Germinal center (tissue), 1 donor: Measurements from ENCODE around the gene ABCG8.

Experiments used
- DNase-seq: peaks from one replicate; pipeline ENCODE4 v3.0.0; 2012; ENCODE audit warnings: mixed read lengths, low spot score

Gene ABCG8

DNA sequence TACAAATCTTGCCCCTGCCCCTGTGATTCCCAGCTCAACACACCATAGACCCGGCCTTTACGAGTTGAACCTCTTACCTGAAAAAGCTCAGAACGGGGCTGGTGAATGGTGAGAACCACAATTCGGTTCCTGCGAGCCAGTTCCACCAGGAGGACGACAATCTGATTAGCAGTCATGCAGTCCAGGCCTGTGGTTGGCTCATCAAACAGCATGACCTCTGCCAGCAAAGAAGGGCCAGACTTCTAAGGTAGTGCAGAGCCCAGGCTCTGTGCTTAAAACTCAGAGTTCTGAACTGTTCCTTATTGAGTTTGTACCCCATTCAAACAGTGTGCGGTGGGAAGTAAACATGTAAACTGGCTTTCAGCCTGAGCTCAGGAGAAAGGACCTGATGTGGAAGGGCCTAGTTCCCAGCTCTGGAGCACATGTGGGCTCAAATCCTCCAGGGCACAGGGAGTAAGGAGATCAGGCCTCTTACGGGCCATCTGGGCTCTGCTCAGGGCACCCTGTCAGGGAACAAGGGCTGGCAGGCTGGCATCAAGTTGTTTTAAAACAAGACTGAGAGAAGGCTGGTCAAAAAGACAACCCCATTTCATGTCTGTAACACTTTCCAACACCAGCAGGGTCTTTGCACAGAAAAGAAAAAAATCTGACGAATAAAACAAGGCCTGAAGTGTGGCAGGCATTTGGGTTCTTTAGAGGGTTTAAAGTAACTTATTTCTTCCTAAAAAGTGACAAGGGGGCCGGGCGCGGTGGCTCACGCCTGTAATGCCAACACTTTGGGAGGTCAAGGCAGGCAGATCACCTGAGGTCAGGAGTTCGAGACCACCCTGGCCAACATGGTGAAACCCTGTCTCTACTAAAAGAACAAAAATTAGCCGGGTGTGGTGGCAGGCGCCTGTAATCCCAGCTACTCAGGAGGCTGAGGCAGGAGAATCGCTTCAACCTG lies 12.2 kb upstream of the ABCG8 start:
- no peak for DNase-seq

DNA sequence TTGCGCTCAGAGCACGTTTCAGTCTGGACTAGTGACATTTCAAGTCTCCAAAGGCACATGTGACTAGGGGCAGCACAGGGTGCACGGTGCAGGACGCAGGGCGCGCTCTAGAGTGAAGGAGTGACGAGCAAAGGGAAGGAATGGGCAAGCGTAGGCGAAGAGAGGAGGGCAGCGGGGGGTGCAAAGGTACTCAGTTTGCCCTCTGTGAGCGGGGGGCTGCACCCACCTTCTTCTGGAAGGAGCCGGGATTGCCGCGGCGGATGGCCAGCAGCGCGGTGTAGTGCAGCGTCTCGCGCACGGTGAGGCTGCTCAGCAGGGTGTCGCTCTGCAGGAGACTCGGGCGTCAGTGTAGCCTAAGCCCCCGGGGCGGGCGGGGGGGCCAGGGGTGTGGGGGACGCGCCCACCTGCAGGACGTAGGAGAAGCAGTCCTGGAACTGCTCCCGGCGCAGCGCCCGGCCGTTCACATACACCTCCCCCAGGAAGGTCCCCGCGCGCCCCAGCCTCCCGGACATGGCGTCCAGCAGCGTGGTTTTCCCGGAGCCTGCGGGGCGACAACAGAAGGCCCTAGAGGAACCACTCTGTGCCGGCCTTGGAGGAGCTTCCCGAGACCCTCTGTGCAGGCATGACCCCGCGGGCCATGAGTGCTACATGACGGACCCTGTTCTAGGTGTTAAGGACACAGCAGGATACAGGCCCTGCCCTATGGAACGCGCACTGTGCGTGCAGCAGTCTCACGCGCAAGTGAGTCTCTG lies 7.1 kb upstream of the ABCG8 start:
- no peak for DNase-seq

DNA sequence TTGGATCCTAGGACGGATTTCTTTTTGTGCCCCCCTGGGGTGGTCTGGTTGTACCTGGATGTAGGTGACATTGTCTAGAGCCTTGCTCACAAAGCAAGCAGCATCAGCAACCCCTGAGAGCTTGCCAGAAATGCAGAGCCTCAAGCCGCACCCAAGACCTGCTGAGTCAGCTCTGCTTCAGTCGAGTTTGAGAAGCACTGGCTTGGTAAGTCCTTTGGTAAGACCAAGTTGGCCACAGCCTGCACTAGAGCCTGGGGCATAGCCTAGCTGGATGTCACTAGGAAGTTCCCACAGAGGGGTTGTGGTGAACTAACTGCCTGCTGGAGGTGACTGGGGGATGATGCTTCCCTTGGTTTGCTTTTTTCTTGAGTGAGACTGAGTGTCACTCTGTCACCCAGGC lies 6.3 kb upstream of the ABCG8 start:
- DNase-seq = no peak

DNA sequence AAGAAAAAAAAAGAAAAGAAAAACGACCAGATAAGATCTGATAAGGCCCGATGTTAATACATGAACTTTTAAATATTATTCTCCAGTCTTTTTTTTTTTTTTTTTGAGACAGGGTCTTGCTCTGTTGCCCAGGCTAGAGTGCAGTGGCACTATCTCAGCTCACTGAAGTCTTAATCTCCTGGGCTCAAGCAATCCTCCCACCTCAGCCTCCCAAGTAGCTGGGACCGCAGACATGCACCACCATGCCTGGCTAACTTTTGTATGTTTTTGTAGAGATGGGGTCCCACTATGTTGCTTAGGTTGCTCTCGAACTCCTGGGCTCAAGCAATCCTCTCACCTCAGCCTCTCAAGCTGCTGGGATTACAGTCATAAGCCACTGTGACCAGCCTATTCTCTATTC lies 1.7 kb upstream of the ABCG8 start:
- no peak for DNase-seq

DNA sequence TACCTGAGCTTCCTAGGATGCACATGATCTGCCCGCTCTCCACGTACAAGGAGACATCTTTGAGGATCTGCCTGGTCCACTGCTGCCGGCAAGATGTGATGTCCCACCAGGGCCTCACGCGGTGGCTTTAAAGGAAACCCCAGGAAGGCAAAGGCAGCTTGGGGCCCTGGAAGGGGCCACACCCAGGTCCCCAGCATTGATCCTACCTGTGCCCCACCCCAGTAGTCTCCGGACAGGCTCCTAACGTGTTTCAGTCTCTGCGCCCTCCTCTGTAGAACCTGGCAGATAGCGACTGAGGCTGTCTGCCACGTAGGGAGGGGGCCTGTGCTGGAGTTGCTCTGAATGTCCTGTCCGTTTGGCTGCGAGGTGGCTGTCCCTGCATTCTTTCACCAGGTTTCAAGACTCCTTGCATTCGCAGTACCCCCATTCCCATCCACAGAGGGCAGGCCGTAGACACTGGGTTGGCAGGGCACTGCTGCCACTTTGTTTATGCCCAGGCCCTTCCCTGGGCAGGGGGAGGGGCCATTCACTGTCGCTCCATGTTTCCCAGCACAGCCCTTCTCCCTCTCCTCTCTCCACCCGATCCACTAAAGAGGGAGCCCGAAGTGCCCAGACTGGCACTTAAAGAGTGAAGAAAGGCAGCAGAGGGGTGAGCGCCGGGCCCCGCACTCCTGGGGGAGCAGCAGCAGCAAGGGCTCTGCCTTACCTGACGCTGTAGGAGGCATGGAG lies 776 bp upstream of the ABCG8 start:
- DNase-seq = no peak

DNA sequence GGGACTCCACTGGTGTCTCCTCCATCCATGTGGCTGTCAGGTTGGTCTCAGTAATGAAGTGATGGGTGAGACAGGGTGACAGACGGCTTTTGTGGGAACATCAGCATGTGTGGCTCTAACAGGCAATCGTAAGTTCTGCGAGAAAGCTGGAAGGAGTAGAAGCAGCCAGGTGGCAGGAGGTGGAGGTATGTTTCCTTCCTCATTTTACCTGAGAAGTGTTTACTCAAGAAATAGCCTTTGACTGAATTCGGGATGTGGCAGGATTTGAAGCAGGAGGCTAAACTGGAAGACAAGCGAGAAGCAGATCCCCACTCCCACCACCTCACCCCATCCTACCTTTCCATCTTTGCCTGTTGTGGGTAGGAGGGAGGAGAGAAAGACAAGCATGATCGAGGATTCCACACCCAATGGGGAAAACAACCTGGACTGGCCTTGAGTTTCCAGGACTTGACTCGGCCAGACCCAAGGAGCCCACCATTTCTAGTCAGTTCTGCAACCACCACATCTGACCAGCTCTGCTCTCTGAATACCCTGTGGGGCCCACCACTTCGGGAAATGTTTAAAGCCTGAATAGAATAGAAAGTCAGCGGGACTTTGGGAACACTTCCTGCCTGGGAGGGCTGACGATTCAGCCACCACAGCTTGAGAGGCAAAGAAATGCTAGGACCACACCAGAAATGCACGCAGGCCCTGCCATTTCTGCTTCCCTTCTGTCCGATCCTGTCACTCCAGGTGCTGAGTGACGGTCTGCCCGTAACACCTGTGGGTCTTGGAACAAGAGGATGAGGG lies 1.2 kb downstream of the ABCG8 start:
- DNase-seq = peak; percentile 0

DNA sequence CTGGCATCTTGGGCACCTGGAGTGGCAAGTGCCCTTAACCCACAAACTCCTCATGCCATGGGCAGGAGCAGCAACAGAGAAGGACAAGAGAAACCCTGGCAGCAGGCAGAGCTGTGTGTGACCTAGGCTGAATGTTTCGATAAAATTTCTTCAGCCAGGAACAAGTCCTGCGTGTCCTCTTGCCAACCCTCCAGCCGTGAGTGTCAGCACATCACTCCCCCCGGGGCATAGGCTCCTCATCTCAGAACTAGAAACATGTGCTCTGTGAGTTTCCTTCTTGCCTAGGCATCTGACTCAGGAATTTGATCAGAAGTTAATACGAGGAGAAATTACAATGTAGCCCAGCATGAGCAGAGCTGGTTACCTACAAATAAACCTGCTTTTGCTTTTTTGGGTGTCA lies 2.2 kb downstream of the ABCG8 start:
- DNase-seq = no peak

DNA sequence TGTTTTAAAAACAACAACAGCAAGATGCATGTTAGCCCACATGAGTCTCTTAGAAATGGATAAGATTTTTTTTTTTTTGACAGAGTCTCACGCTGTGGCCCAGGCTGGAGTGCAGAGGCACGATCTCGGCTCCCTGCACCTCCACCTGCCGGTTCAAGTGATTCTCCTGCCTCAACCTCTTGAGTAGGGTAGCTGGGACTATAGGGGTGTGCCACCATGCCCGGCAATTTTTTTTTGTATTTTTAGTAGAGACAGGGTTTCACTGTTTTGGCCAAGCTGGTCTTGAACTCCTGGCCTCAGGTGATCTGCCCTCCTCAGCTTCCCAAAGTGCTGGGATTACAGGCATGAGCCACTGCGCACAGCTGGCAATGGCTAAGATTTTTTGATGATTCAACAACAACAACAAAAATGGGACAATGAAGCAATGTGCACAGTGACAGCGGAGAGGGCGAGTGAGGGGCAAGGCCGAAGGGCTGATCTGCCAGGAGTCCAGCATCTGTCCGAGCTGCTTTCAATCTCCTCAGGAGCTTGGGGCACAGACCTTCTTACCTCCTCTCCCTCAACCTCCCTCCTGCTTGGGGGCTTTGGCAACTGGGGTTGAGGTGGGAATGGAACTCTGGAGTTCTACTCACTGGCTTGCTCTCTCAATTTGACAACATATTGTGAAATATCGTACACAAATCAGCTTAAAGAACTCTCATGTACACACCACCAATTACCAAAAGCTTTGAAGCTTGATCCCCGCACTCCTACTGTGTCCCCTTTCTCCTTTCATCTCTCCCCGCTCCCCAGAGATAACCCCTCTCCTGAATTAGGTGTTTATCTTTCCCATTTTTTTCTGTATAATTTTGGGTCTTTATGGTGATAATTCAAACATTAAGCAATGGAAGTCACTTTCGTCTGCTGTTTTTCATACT lies 3.4 kb downstream of the ABCG8 start:
- DNase-seq = no peak

DNA sequence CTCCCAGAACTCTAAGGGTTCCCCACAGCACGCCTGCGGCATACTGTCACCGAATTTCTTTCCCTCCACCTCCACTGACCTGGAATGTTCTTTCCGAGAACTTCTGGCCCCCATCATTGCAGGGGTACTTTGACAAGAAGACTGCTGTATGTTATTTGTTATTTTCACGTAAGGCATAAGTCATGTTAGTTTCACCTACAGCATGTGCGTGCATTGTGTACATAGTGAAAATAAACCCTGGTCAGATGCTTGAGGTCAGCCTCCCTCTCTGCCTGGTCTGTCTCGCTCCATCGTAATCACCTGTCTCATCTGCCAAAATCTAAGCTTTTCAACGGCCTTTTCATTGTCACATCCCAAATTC lies 4.1 kb downstream of the ABCG8 start:
- no peak for DNase-seq

DNA sequence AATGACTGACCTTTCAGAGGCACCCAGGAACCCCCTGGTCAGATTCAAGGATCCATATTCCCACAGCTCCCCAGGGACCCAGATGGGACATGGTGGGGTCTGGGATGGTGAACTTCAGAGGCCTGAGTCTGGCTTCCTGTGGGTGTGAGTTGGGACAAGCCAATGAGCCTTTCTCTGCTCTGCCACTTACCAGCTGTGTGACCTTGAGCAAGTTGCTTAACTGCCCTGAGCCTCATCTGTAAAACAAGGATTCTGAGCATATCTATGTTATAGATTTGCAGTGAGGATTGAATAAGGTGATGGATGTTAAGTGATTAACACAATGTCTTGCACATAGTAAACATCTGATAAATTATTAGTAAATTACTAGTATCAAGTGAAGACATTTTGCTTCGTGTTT lies 6.4 kb downstream of the ABCG8 start:
- no peak for DNase-seq

DNA sequence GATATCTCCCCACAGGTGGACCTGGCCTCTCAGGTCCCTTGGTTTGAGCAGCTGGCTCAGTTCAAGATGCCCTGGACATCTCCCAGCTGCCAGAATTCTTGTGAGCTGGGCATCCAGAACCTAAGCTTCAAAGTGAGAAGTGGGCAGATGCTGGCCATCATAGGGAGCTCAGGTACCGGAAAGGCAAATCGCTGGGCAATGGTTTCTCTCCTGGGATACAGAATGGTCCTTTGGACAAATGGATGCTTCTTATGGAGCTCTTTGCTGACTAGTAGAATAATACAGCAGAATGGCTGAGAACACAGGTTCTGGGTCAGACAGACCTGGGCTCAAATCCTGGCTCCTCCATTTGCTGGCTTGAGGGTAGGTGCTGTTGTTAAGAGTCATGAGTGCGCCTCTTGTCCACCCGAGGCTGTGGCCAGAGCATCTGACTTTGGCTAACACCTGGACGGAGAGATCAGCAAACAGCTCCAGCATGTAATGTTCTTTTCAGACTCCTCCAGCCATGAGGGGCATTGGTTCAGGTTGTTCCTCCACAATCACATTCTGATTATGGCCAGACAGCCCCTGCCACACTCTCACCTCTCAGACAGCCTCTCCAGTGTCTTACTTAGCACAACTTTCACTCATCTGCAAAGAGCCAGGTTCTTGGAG lies 7.5 kb downstream of the ABCG8 start:
- no peak for DNase-seq

DNA sequence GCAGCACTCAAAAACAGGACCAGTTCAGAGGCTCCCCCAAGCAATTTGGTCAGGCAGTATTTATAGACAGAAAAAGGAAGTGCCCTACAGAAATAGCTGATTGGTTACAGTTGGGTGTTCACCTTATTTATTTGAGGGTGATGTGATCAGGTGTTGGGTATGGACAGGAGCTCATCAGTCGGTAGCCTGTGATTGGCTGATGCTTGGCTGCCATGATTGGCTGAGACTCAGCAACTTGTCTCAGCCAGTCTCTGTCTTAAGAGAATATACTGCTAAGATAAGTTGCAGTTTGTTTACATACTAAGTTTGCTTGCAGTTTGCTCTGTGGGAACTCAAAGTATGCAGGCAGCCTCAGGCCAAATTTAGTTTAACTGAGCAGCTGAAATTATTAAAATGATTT lies 9.4 kb downstream of the ABCG8 start:
- peak; percentile 18 for DNase-seq

DNA sequence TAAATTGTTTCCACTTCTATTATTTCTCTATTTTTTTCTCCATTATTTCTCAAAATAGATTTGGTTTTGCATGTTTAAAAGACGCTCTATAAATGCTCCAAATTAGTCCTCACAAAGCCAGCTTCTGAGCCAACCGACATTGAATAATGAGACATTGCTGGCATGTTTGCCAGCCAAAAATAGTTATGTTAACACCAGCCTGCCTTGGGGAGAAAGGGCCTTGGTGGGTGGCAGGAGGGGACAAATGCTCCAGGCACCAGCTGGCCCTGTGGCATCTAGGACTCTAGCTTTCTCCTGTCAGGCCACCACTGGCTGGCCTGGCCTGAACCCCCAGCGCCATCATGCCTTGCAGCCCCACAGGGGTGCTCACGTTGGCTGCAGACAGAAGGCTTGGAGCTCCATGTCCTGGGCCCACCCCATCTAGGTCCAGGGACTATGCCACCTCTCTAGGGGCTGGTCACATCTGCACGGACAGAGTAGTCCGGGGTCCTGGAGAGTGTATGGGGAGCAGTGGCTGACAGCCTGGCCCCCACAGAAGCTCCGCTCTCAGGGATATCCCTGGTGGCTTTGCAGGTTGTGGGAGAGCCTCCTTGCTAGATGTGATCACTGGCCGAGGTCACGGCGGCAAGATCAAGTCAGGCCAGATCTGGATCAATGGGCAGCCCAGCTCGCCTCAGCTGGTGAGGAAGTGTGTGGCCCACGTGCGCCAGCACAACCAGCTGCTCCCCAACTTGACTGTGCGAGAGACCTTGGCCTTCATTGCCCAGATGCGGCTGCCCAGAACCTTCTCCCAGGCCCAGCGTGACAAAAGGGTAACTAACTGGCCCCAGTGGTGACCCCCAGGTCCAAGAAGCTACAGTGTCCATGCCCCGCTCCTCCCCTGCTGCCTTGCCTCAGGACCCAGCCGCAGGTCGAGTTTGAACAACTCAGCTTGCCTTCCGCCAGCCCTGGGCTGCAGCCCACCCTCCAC lies 12.5 kb downstream of the ABCG8 start:
- no peak for DNase-seq

DNA sequence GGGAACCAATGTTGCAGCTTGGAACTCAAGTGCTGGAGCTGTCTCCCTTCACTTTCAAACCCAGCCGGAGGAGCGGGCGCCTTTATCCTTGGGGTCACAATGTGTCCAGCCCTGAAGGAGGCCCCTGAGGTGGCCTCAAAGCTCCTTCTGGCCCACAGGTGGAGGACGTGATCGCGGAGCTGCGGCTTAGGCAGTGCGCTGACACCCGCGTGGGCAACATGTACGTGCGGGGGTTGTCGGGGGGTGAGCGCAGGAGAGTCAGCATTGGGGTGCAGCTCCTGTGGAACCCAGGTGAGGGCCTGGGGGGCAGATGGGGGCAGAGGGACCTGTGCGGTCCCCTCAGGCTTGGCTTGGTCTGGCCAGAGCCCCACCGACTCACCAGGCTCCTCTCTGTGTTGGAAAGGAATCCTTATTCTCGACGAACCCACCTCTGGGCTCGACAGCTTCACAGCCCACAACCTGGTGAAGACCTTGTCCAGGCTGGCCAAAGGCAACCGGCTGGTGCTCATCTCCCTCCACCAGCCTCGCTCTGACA lies 13.5 kb downstream of the ABCG8 start:
- no peak for DNase-seq

DNA sequence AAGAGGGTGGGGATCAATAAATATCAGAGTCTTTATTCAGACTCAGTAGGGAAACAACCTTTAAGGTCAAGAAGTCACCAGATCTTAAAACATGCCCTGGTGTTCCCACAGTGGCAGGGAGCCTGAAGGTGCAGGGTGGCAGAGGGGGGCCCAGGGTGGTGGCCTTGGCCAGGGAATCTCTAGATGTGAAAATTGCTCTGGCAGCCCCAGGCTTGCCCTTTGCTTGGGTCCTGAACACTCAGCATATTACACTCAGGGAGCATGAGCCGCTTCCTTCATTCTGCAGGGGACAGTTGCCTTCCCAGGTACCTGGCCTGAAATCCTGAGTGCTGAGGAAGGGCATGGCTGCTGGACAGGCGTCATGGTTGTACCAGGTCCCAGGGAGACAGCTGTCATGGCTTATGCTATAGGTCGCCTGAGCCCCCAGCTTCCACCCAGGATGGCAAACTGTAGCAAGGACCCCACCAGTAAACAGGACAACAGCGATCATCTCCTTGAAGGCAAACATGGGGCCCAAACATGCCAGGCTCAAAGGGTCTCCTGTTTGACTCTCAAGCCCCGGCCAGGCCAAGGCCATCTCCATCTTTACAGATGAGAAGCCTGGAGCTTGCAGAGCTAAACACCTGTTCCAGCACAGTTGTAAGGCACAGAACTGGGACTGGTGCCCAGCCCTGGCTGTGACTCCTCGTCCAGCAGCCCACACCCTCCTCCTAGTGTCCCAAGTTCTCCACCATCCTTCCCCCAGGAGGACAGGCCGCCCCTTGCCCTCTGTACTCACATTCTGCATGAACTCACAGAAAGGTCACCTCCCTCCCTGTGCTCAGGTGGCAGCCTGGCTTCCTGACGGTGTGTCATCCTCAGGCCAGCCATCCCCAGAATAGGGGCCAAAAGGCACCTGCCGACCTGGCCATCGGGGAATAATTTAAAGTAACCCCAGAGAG lies 14.6 kb downstream of the ABCG8 start:
- no peak for DNase-seq

DNA sequence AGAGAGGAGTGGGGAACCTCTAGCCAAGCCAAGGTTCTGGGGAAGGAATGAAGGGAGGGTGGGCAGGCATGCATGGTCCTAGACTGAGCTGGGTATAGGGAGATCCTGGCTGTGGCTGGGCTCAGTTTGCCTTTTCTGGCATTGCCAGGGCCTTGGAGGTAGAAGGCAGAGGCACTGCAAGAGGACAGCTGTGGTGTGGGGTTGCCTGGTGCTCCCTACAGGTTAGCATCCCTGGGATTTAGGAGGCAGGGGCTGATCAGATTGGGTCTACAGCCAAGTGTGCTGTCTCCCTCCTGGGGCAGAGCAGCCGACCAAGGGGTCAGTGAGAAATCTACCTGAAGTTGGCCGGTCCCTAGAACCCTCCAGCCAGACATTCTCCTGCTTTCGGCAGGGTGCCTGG lies 15.9 kb downstream of the ABCG8 start:
- DNase-seq = no peak

DNA sequence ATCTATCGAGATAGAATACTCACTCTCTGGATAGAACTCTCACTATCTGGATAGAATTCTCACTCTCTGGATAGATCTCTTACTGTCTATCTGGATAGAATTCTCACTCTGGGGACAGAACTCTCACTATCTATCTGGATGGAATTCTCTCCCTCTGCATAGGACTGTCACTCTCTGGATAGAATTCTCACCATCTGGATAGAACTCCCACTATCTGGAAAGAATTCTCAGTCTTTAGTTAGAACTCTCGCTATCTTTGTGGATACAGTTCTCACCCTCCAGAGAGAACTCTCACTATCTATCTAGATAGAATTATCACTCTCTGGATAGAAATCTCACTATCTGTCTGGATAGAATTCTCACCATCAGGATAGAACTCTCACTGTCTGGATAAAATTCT lies 16.5 kb downstream of the ABCG8 start:
- DNase-seq = no peak

DNA sequence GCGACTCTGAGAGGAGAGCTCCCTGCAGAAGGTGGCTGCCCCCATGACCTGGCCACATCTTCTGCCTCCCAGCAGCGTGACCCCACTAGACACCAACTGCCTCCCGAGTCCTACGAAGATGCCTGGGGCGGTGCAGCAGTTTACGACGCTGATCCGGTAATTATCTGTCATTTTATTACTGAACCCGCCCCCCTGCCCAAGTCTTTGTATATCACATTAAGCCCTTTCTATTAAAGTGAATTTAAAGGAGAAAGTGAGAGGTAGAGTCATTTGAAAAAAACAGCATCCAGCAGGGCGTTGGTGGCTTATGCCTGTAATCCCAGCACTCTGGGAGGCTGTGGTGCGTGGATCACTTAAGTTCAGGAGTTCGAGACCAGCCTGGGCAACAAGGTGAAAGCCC lies 33.4 kb downstream of the ABCG8 start:
- DNase-seq = no peak
